Stimulated activated CD8-positive, alpha-beta memory T cell treated with anti-CD3 and anti-CD28 coated beads, Interleukin-4, amount 100 ng/mL, for 24 hours (primary cell): ENCODE results near the gene SLC9B1.

Experiments used
- DNase-seq: peaks from one replicate; pipeline ENCODE4 v3.0.0-alpha.2; 2020; ENCODE audit warnings: low read depth

SLC9B1 gene, protein sequence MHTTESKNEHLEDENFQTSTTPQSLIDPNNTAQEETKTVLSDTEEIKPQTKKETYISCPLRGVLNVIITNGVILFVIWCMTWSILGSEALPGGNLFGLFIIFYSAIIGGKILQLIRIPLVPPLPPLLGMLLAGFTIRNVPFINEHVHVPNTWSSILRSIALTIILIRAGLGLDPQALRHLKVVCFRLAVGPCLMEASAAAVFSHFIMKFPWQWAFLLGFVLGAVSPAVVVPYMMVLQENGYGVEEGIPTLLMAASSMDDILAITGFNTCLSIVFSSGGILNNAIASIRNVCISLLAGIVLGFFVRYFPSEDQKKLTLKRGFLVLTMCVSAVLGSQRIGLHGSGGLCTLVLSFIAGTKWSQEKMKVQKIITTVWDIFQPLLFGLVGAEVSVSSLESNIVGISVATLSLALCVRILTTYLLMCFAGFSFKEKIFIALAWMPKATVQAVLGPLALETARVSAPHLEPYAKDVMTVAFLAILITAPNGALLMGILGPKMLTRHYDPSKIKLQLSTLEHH

DNA sequence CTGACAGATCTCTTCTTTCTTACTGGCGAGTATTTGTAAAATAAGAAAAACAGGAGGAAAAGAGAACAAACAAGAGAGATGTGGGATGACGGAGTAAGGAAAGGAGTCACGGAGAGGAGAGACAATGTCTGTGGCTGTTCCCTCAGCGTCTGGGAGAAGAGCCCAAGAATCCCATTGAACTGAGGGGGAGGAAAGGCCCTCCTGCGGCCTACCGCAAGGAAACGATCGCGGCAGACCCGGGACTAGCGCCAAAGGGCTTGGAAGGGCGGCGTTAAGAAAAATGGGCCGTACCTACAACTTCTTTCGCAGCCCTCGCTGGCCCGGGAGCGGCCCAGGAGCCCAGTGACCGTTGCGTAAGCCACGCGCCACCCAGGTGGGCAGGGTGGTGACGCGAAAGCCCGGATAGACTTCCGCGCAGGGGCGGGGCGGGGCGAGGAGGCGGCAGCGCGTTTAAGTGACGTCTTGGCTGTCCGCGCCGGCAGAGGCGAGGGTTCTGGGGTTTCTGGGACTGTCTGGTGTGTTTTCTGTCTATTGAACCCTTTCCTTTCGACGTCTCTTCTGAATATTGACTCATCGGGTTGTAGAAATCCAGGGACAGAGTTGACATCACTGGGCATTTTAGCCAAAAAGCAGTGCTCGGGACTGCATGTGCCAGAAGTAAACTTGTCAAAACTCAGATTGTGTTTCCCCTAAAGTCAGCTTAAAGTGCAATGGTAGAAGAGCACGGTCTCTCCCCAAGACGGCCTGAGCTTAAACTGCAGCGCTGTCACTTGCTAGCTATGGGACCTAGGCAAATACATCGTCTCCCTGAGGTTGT lies at the start of gene SLC9B1:
SLC9B1 (minus strand) TSS at position 398 of the 817 bp plus-strand sequence. CDS start 27,994 bp downstream, outside the sequence.
- peak; percentile 93 for DNase-seq

DNA sequence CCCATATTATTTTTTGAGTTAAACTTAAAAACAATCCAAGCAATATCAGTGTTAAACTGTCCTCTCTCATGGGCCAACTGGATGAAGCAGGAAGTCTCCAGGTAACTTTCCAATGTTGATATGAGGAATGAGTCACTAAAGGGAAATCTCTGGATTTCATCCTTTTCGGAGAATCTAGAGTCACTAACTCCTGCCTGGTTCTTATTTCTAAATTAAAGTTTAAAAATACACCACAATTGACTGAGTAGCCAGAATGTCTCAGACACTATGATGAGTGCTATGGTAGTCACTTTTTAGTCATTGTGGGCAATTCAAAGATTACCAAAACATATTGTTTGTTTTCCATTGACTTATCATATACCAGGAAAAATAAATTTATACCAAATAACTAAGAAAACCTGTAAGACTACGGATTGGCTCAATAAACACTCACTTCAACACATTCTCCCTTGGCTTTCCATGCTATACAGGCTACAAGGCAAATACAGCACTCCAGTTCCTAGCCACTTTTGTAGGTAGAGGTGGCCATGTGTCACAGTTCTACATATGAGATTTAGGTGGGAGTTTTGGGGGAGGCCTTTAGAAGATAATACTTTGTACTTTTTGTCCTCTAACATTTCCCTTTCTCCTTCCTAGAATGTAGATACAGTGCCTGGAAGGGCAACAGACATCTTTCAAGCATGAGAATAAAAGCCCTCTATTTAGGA lies 48.5 kb upstream of the SLC9B1 start:
- no peak for DNase-seq

- DNase-seq, result no peak
These were observed 41.1 kb upstream of the SLC9B1 start for GRCh38 chr4:103060453-103061148.

DNA sequence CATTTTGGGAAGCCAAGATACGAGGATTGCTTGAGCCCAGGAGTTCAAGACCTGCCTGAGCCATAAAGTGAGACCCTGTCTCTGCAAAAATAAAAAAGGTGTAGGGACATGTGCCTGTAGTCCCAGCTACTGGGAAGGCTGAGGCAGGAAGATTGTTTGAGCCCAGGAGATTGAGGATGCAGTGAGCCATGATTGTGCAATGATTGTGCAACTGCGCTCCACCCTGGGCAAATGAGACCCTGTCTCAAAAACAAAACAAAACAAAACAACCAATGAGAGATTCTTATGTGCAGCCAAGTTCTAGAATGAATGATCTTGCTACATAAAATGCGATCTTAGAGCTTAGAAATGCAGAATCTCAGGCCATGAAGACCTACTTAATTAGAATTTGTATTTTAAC lies 34.5 kb upstream of the SLC9B1 start:
- no peak for DNase-seq

DNA sequence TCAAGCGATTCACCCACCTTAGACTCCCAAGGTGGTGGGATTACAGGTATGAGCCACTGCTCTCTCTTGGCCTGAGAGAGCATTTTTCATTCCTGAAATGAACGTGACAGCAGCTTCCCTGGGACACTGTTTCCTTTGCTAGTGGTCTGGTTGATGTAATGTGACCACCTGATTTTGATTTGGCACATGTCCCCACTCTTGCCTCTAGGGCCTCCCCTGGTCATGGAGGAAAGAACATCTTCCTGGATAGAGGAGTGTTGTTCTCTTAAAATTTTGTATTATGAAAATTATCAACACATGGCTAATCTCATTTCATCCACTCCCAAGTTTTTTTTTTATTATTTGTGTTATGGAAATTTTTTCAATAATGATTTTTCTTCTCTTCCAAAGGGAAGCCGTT lies 33.3 kb upstream of the SLC9B1 start:
- no peak for DNase-seq

DNA sequence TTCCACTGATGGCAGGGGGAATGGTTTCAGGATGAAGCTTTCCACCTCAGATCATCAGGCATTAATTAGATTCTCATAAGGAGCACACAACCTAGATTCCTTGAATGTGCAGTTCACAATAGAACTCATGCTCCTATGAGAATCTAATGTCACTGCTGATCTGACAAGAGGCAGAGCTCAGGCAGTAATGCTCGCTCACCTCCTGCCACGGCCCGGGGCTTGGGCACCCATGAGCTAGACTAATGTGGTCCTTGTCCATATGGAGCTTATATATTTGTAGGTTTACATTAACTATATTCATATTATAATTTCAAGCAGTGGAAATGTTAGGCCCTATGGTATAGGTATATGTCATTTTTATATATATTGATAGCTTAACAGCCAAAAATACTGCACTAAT lies 32.6 kb upstream of the SLC9B1 start:
- DNase-seq, result no peak

- DNase-seq, result no peak
These were observed 31.4 kb upstream of the SLC9B1 start for GRCh38 chr4:103050736-103051436.

GRCh38 chr4:103046416-103047290 lies 27.1 kb upstream of the SLC9B1 start:
- DNase-seq, result no peak

DNA sequence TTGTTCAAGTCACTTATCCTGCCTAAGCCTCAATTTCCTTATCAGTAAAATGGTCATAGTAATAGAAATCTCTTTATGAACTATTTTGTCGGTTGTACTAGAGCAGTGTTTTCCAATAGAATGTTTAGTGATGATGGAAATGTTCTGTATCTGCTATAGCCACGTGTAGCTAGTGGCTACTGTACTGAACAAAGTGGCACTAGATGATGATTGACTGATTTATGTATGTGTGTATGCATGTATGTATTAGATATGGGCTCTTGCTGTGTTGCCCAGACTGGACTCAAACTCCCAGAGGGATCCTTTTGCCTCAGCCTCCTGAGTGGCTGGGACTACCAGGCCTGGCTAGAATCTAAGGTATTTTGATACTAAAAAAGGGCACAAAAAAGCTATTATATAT lies 24.7 kb upstream of the SLC9B1 start:
- no peak for DNase-seq

DNA sequence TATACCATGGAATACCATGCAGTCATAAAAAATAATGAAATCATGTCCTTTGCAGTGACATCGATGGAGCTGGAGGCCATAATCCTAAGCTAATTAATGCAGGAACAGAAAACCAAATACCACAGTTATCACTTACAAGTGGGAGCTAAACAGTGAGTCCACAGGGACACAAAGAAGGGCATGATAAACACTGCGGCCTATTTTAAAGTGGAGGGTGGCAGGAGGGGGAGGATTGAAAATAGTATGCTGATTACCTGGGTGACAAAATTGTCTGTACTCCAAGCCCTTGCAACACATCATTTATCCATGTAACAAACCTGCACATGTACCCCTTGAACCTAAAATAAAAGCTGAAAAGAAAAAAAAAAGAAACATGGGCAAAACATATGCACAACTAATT lies 16.7 kb upstream of the SLC9B1 start:
- DNase-seq, result no peak

GRCh38 chr4:103032574-103032973 lies 13.1 kb upstream of the SLC9B1 start:
- no peak for DNase-seq

- no peak for DNase-seq
These were observed 11.3 kb upstream of the SLC9B1 start for GRCh38 chr4:103030791-103031190.

- DNase-seq, result no peak
These were observed 9.8 kb upstream of the SLC9B1 start for GRCh38 chr4:103029300-103029699.

DNA sequence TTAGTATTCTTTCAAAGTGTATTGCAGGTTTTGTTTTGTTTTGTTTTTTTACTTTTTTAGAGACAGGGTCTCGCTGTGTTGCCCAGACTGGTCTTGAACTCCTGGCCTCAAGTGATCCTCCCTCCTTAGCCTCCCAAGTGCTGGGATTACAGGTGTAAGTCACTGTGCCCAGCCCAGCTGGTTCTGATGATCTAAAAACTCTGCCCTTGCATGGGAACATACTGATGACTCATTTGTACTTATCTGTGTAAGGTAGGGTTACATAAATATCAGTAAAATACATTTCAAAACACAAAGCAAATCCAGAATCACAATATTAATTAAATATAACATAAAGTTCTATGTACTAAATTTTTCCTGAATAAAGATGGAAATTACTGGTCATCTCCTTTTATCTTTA lies 7.4 kb upstream of the SLC9B1 start:
- DNase-seq, result no peak

- no peak for DNase-seq
These were observed 5.5 kb upstream of the SLC9B1 start for GRCh38 chr4:103024996-103025395.

DNA sequence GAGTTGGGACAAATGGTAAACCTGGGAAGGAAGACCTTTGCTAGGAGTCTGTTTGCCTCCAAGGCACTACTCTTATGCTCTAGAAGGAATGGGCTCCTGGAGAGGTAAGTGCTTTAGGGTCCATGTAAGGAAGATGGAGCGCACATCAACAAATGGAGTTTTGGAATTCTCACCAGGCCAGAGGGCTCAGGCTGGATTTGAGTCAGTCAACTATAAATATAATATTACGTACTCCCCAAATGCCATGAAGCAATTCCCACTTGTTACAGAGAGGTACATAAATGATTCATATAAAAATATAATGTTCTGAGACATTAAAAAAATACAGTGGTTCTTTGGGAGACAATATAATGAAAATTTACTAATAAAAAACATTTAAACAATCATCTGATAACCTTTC lies 1.6 kb upstream of the SLC9B1 start:
- DNase-seq, result no peak

GRCh38 chr4:103018391-103019307 lies 856 bp downstream of the SLC9B1 start:
- DNase-seq, result no peak

GRCh38 chr4:103012551-103012950 lies 7.0 kb downstream of the SLC9B1 start:
- no peak for DNase-seq

DNA sequence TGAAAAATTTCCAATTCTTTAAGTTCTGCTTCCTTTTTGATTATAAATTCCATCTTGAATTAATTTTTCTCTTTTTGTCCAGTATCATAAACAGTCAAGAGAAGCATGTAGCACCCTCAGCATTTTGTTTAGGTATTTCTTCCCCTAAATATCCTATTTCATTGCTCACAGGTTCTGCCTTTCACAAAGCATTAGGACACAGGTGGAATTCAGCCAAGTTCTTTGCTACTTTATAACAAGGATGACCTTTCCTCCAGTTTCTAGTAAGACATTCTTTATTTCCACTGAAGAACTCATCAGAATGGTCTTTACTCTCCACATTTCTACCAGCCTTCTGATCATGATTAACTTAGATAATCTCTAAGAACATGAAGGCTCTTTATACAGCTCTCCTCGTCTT lies 7.4 kb downstream of the SLC9B1 start:
- DNase-seq, result no peak
